ENCODE data around the gene HRH1.
"Not testable (repeated sequence)": the region's sequence is repeated elsewhere in the genome, so short reads cannot be mapped to it uniquely, and the experiment has no call there.

Gene HRH1

DNA sequence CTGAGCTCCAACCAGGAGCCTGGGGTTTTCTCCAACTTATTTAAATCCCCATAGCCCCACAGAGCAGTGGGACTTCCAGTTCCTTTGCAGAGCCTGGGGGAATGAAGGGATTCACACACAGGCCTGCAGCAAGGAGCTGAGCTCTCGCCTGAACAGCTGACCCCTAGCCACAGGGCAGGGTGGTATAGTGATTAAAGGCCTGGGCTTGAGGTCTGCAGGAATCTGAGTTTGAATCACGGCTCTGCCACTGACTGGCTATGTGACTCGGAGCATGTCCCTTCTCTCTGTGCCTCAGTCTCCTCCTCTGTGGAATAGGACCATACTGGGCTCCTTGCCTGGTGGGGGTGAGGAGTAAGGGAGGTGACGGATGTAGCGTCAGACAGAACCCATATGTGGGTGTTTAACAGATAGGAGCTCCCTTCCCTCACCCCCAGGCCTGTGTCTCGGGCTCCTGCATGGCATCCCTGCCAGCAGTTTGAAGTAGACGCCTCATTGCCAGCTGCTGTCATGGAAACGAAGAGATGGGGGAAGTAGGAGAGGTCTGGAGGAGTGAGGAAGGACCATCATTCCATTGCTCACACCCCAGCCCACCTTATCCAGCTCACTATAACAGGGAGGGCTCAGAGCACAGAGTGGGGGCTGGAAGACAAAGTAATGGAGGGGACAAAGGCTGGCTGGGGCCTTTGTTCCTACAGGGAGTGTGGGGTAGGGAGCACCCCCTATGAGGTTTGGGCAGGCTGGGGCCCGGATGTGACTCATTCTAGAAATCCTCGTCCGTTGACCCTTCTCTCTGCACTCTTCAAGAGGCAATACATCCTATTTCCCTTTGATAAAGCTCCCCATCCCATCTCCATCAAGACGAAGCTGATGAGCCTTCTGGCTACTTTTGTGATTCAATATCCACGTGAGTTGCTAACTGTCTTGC, 14.8 kb downstream of the HRH1 start:
- DNase-seq (ENCODE audit: low spot score) (no peak), FAIRE-seq (no peak)

DNA sequence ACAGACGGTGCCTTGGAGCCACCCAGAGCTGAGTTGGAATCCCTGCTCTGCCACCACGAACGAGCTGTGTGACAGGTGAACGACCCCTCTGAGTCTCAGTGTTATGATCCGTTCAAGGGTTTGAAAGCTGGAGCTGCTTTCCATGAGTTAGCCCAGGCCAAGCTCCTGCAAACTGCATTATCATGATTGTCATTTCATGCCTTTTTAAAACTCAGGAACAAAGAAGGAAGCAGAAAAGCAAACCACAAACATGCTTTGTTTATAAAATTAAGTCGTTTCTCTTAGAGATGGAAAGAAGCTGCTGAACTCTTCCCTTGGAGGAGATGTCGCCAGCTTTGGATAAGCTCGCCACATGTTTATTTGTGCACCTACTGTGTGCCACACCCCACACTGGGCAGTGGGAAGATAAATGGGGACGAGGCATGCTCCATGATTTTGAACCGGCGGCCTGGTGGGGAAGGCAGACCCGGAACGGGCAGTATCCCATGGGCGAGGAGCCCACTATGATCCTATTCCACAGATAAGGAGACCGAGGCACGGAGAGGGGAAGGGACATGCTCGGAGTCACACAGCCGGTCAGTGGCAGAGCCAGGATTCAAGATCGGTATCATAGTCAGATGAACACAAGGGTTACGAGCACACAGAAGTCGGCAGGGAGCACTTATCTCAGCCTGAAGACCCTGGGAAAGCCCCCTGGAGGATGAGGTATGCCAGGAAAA, 15.9 kb downstream of the HRH1 start:
- no peak for DNase-seq (ENCODE audit: low spot score)
- no peak for FAIRE-seq

DNA sequence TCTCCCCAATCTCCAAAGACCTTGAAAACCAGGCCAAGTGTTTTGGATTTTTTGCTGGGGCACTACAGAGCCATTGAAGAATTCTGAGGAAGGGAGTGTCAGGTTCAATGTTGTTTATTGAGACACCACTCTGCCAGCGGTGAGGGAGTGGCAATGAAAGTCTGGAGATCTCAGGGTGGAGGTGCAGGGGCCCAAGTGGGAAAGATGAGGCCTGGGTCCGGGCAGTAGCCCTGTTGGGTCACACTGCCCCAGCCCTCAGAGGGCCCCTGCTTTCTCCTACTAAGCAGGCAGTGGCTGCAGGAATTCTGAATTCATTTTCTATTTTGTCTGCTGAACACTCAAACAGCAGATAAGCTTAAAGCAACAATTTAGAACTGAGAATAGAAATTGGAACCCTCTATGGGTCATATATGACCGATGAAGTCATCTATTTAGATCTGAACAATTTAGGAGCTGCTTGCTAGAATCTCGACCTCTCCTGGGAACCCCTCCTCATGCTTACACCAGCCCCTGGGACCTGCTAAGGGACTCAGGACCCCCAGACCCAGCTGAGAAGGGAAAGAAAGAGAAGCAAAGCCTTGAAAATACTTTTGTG, 17.9 kb downstream of the HRH1 start:
- DNase-seq (ENCODE audit: low spot score): no peak
- FAIRE-seq: no peak

DNA sequence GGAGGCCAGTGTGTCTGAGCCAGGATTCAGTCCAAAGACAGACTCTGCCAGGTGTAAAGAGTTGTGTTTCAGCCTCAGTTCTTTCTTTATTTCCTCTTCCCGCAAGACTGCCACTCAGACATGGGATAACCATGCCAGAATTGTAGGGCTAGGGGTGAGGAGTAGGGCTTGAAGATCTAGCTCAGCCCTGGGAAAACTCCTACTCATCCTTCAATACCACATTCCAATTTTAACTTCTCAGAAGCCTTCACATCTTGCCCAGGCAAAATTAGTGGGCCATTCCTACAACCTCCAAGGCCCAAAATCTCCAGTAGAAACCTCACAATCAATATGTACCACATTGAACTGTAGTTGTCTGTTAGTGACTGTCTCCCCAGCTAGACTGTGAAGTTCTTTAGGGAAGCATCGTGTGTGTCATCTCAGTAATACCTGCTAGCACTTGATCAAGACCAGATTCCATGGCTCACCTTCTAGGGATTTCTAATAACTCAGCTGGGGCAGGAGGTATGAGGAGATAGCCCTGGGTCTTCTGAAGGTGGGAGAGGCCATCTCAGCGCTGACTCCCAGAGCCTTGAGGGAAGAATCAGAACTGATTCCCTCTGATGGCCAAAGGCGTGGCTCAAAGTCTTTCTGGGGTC, 19.7 kb downstream of the HRH1 start:
- no peak for FAIRE-seq
- no peak for DNase-seq (ENCODE audit: low spot score)

DNA sequence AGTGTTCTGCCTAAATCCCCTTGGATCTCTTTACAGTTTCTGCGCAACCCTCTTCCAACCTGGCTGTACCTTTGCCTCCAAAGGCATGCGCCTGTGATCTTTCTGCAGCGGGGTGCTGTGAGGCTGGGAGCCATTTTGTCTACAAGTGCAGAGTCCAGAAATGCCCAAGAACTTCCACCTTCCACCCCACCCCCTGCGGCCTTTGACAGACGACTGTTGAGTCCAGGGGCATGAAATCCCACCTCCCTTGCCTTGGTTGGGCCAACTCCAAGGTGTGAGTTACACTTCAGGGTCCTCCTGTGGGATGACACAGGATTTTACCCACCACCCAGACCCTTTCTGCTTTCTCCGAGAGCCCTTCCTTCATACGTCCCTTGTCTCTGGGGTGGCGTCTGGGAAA, 24.1 kb downstream of the HRH1 start:
- DNase-seq (ENCODE audit: low spot score) (no peak), FAIRE-seq (no peak)

DNA sequence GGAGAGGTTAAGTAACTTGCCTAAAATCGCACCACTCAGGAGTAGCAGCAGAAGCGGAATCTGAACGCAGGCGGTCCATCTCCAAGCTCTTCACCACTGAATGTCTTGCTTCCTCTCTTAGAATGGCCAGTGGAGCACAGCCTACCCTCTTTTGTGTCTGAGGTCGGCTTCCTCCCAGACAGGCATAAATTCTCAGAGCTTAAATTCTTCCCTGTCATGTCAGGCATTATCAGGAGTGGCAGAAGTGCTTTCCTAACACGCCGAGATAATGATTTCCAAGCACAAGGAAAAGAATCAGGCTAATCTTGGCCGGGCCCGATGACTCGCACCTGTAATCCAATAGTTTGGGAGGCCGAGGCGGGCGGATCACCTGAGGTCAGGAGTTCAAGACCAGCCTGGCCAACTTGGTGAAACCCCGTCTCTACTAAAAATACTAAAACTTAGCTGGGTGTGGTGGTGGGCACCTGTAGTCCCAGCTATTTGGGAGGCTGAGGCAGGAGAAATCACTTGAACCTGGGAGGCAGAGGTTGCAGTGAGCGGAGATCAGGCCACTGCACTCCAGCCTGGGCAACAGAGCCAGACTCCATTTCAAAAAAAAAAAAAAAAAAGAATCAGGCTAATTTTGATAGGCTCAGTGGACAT, 30.2 kb downstream of the HRH1 start:
- FAIRE-seq; DNase-seq (ENCODE audit: low spot score): not testable (repeated sequence)

DNA sequence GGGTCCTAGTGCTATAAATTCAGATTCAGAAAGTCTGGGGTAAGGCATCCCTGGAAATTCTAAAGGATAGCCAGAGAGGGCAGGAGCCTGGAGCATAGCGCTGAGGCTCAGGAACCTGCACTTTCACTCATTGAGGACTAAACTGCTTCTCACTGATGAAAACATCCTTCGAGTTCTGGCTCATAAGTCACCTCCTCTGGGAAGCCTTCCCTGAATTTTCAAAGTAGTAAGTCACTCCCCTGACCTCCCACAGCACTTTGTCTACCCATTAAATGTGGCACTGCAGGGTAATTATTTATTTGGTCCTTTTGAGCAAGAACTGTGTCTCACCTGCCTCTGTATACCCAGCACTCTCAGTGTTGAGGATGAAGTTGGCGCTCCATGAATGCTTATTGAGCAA, 30.9 kb downstream of the HRH1 start:
- FAIRE-seq: no peak

DNA sequence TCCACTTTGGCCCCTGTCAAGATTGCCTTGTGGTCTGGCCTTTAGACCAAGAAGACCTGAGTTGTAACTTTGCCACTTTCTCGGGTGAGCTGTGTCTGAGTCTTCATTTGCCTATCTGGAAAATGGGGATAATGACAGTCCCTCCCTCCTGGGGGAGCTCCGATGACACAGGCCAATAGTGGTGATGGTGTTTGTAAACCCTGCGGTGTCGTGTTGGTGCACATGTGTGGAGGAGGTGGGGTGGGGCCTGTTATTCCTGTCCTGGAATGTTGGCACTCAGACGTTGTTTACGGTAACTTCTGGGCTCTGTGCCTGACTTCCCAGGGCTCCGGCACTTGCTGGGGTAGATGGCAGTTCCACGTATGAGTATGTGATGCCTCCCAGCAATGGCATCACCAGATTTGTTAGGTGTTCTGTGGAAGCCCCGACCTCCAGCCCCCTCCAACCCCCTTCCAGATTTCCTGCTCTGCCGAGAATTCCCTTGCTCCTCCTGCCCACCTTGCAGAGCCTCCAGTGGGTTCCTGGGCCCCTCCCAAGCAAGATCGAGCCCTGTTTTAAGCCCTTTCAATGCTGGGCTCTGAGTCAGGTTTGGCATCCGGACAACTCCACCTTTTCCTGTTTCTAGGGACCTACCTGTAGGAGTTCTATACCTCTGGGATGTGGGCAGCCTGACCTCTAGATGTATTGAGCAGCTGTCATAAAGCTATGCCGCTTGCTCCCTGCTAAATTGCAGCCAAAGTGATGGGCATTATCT, 31.4 kb downstream of the HRH1 start:
- FAIRE-seq (no peak), DNase-seq (ENCODE audit: low spot score) (peak; percentile 14)

More for the DNA sequence above, 30.9 kb downstream of the HRH1 start:
- DNase-seq (ENCODE audit: low spot score): no peak

DNA sequence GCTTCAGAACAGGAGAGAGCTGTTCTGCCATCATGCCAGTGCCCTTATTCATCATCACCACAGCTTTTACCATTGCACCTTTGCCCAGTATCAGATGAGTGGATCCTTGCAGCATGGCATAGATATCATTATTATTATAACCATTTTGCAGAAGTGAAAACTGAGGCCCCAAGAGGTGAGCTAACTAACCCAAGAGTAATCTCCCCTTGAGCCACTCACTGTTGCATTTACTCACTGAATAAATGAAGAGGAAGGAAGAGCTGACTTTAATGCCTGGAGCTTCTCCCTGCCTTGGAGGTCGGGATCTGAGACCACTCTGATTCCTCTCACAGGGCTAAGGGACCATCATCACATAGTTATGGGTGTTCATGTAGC, 32.0 kb downstream of the HRH1 start:
- FAIRE-seq (no peak), DNase-seq (ENCODE audit: low spot score) (no peak)

DNA sequence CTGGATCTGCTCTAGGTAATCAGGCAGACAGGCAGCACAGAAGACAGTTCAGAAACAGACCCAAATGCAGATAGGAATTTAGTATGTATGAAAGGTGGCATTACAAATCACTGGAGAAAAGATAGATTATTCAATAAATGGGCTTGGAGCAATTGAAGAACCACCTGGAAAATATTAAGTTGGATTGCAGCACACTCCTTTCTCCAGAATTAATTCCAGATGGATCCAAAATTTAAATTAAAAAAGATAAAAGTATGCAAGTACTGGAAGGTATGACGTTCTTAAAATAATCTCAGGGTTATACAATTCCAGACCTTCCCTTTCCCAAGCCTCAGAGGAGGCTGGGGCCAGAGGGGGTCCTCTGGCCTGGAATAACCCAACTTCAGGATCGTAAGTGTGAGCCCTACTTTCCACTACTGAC, 32.5 kb downstream of the HRH1 start:
- FAIRE-seq (no peak), DNase-seq (ENCODE audit: low spot score) (no peak)

DNA sequence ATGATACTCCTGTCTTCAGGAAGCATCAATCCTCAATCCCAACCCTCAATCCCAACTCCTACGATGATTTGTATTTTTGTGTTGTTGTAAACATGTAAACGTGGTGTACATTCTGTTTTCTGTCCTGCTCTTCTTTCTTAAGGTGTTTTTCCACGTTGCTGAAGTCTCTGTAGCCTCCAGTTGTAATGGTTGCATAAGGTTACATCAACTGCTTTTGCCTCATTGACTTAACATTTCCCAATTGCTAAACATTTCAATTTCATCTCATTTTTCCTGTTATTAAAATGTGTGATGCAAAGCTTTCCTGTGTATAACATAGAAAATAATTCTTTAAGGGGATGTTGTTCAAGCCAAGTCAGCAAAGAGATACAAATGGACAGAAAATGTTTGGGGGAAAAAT, 33.4 kb downstream of the HRH1 start:
- no peak for DNase-seq (ENCODE audit: low spot score)
- FAIRE-seq: no peak

DNA sequence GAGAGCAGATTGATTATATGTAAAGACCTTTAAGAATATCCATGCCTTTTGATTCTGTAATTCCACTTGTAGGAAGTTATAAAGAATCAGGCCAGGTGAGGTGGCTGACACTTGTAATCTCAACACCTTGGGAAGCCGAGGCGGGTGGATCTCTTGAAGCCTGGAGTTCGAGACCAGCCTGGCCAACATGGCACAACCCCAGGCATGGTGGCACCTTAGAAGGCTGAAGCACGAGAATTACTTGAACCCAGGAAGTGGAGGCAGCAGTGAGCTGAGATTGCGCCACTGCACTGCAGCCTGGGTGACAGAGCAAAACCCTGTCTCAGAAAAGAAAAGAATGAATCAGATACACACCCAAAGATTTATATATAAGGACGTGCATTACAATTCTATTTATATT, 33.9 kb downstream of the HRH1 start:
- no peak for FAIRE-seq
- no peak for DNase-seq (ENCODE audit: low spot score)

DNA sequence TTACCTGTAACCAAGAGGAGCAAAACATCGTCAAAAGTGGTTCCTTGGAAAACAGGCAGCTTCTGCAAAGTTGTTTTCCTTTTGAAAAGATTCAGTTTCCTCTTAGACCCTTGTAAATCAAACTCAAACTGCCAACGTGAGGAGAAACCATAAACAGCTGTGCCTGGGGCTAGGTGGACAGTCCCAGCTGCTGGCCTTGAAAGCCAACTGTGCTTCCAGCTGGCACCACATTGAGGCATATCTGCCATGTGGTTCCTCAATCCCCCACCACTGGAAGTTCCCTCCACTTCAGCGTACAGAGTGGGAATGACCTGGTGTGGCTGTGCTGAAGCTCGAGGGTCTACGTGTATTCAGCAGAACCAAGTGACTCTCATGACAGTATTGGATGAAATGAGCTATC, 40.9 kb downstream of the HRH1 start:
- FAIRE-seq (no peak), DNase-seq (ENCODE audit: low spot score) (no peak)

DNA sequence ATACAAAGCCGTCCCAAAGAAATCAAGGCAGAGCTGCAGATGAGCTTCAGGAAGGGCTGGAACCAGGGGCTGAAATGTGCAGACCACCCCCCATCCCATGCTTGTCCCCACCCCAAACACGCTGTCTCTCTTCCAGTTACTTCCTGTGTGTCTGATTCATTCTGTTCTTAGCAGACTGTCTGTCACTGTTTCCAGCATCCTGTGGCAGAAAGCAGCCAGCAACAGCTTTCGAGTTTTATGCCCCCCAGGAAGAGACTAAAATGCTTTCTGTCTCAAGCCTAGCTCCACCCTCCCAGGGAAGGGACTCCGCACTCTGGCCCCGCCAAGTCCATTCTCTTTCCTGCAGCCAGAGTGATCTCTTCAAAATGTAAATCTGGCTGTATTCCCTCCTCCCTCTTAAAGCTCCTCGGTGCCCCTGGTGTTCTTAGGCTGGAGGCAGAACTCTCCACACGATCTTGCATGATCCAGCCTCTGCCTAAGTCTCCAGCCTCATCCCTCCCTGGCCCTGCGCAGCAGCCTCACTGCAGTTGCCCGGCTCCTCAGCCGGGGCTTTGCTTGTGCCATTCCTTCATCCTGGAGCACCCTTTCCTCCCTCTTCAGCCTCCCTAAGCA, 41.5 kb downstream of the HRH1 start:
- FAIRE-seq (no peak), DNase-seq (ENCODE audit: low spot score) (peak; percentile 50)

DNA sequence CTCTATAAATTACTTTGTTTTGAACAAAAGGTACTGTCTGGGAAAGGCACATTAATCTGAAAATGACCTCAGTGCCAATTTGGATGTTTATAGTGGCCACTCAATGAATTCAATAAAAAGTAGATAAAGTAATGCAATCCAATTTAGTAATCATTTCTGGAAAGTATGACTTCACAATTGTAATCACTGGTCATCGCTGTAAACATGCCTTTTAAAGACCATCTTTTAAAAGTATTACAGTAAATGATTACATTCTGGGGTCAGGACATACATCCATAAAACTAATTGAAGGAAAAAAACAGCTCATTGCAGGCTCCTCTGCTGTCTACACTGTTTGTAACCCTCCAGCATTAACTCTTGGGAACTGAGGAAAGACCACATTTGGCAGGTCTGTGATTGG, 43.2 kb downstream of the HRH1 start:
- no peak for DNase-seq (ENCODE audit: low spot score)
- FAIRE-seq: no peak

DNA sequence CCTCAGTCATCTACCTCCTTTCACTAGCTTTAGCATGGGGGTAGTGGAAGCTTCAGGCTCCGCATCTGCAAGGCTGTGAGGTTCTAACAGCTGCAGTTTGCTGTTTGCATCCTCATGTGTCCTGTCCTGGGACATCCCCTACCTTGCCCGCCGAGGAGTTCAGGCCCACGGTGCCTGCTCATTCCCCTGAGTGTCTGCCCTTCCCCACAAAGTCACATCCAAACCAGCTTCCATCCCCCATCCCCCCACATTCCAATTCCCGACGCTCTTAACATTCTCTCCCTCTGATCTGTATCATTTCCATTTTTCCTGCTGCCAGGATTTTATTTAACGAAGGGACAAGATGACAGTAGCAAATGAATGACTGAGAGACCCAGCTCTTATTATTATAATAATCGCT, 43.8 kb downstream of the HRH1 start:
- FAIRE-seq (no peak), DNase-seq (ENCODE audit: low spot score) (no peak)

DNA sequence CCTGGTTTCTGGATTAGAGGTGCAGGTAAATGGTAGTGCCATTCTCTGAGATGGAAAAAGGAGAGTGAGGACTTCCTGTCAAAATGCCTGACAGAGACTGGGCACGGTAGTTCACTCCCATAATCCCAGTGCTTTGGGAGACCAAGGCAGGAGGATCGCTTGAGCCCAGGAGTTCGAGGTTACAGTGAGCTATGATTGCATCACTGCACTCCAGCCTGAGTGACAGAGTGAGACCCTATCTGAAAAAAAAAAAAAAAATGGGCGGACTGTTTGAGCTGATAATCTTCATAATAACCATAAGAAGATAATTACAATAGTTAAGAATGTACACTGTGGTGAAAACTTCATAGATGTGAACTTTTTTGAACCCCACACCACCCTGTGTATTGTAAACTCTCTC, 44.2 kb downstream of the HRH1 start:
- no peak for FAIRE-seq
- no peak for DNase-seq (ENCODE audit: low spot score)

DNA sequence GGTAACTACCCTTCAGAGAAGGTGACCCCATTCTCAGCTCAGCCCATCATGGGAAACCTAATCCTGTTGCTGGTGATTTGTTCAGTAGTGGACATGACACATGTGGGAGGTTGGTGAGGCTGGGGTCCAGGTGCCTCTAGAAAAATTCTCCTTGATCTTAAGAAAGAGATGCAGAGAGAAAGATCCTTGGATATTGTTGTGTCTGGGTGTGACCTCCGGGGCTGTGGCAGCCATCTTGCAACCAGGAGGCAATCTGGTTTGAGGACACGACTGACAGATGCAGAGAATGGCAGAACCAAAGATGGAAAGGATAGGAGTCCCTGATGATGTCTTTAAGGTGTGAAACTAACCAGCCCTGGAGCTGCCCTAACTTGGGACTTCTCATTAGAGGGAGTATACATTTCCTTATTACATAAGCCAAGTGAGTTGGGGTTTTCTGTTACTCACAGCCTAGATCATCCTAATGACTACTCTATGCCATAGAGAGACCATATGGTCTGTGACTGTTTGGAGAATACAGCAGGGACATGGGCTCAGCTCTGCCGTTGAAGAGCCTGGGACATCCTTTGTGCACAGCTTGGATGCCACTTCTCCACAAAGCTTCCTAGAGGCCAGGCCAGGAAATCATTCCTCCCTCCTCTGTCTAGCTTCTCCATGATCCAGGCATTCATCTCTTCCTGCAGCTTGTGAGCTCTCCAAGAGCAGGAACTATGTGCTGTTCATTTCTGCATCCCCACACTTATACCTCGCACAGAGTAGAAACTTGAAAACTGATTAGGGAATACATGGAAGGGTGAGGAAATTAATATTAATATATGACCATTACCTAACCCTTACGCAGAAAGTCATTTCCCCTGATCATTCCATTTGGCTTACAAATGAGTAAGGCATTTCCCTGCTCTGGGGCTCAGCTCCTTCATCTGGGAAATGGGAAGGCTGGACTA, 45.9 kb downstream of the HRH1 start:
- FAIRE-seq (no peak), DNase-seq (ENCODE audit: low spot score) (no peak)
